K562 (cell line): ENCODE results near the gene CLDN5. TPM values are rescaled to one million over a fixed set of nuclear protein-coding genes. Genes with fewer than 3 reads are reported as not detected.

Experiments used
- ADNP ChIP-seq: fragments of 200-800 bp; sonication (Bioruptor generic); IDR thresholded peaks from 2 replicates; pipeline ENCODE4 v1.6.1; 2016; ENCODE audit warnings: missing genetic modification characterization, missing compliant biosample characterization
- ATF6 ChIP-seq: sonication (generic); formaldehyde crosslinking; IDR thresholded peaks from 2 replicates; pipeline ENCODE4 v1.4.0; 2020; ENCODE audit warnings: mild to moderate bottlenecking, missing genetic modification reagents
- CSDE1 ChIP-seq, 2 experiments: fragments of 450-650 bp; IDR thresholded peaks; 2 replicates each; pipeline ENCODE4 v1.6.1; 2016; ENCODE audit warnings: mild to moderate bottlenecking in 1 of 2
- GTF2A2 ChIP-seq: IDR thresholded peaks from 2 replicates; pipeline ENCODE4 v1.6.1; 2016; ENCODE audit warnings: mild to moderate bottlenecking, missing genetic modification characterization, missing compliant biosample characterization
- GTF2F1 ChIP-seq: IDR thresholded peaks from 2 replicates; pipeline ENCODE4 v1.6.1; 2011; ENCODE audit warnings: low read depth, low read length, improper control_type of control experiment
- HDAC6 ChIP-seq: IDR thresholded peaks from 2 replicates; pipeline ENCODE4 v1.6.1; 2012; ENCODE audit warnings: low read depth, mild to moderate bottlenecking, control low read depth, inconsistent platforms, low read length, moderate library complexity
- HNRNPLL ChIP-seq: fragments of 200-400 bp; formaldehyde crosslinking; IDR thresholded peaks from 2 replicates; pipeline ENCODE4 v1.6.1; 2017; ENCODE audit warnings: low read length, low read depth, mild to moderate bottlenecking; ENCODE audit not compliant: poor library complexity, severe bottlenecking
- JUNB ChIP-seq: fragments of 450-650 bp; formaldehyde crosslinking; conservative IDR thresholded peaks from 2 replicates; pipeline ENCODE4 v1.4.0; 2020; ENCODE audit warnings: mild to moderate bottlenecking
- MECOM ChIP-seq: fragments of 250-450 bp; sonication (Bioruptor Pico); IDR thresholded peaks from 2 replicates; pipeline ENCODE4 v1.8.0; 2022; ENCODE audit warnings: inconsistent platforms
- MXI1 ChIP-seq: IDR thresholded peaks from 2 replicates; pipeline ENCODE4 v1.6.1; 2011; ENCODE audit warnings: low read depth, mild to moderate bottlenecking, improper control_type of control experiment, low read length
- MYBL2 ChIP-seq, 2 experiments: fragments of 450-650 bp in 1 of 2; sonication (generic) in 1 of 2; formaldehyde crosslinking in 1 of 2; IDR thresholded peaks; 2 replicates each; pipeline versions ENCODE4 v1.6.1 to v1.8.1; 2017 to 2022; ENCODE audit warnings: borderline replicate concordance in 1 of 2, inconsistent platforms in 1 of 2, low read depth in 1 of 2, mild to moderate bottlenecking in 1 of 2, missing genetic modification reagents in 1 of 2, moderate library complexity in 1 of 2
- MYNN ChIP-seq, 2 experiments: sonication (generic); formaldehyde crosslinking in 1 of 2; IDR thresholded peaks; 2 replicates each; pipeline versions ENCODE4 v1.5.0 to v1.6.1; 2016 to 2020; ENCODE audit warnings: antibody characterized with exemption in 1 of 2, missing genetic modification reagents in 1 of 2
- PREB ChIP-seq: sonication (generic); formaldehyde crosslinking; IDR thresholded peaks from 2 replicates; pipeline ENCODE4 v1.8.1; 2023; ENCODE audit warnings: mild to moderate bottlenecking, missing genetic modification reagents
- SMAD4 ChIP-seq: fragments of 250-450 bp; sonication (Bioruptor Pico); conservative IDR thresholded peaks from 2 replicates; pipeline ENCODE4 v1.8.0; 2021; ENCODE audit warnings: inconsistent platforms, mild to moderate bottlenecking, moderate library complexity
- TAF1 ChIP-seq: IDR thresholded peaks from 2 replicates; pipeline ENCODE4 v1.6.1; 2011; ENCODE audit warnings: mild to moderate bottlenecking, low read length, moderate library complexity; ENCODE audit not compliant: insufficient read depth, control insufficient read depth, severe bottlenecking; ENCODE audit errors: extremely low read depth
- TAF9B ChIP-seq: fragments of 450-650 bp; IDR thresholded peaks from 2 replicates; pipeline ENCODE4 v1.6.1; 2018; ENCODE audit warnings: mild to moderate bottlenecking; ENCODE audit not compliant: partially characterized antibody
- TCF7L2 ChIP-seq: fragments of 150-350 bp; IDR thresholded peaks from 2 replicates; pipeline ENCODE4 v1.6.1; 2016; ENCODE audit warnings: low read depth, mild to moderate bottlenecking, low read length, moderate library complexity
- ZNF239 ChIP-seq: fragments of 250-450 bp; sonication (Bioruptor Pico); IDR thresholded peaks from 2 replicates; pipeline ENCODE4 v1.4.0; 2020; ENCODE audit warnings: mild to moderate bottlenecking
- ZNF24 ChIP-seq: fragments of 450-650 bp; IDR thresholded peaks from 2 replicates; pipeline ENCODE4 v1.6.1; 2016
- ZNF354B ChIP-seq: fragments of 250-450 bp; sonication (Bioruptor Pico); IDR thresholded peaks from 2 replicates; pipeline ENCODE4 v1.4.0; 2020
- ZNF436 ChIP-seq: fragments of 250-450, 450-650 bp; sonication (Bioruptor Pico); formaldehyde crosslinking; IDR thresholded peaks from 2 replicates; pipeline ENCODE4 v1.7.0; 2020; ENCODE audit warnings: mild to moderate bottlenecking
- ZNF75A ChIP-seq: fragments of 450-650 bp; formaldehyde crosslinking; IDR thresholded peaks from 2 replicates; pipeline ENCODE4 v1.4.0; 2020; ENCODE audit warnings: mild to moderate bottlenecking
- polyA plus RNA-seq, 8 experiments: library from polyadenylated mRNA; depleted of rRNA in 4 of 8; stranded (reverse) in 5 of 8; unstranded in 3 of 8; fragments of >200 nt; fragmentation: Nextera tagmentation in 2 of 8; fragmentation: Illumina TruSeq in 1 of 8; extraction: Ambion mirVana in 2 of 8; extraction: Trizol in 1 of 8; gene quantifications; 2 replicates each; pipeline versions ENCODE4 v1.2.1 to v1.2.3, GENCODE V29; 2011 to 2014; ENCODE audit warnings: inconsistent platforms in 1 of 8, missing spikeins in 1 of 8
- total RNA-seq, 7 experiments: library from RNA; depleted of rRNA in 6 of 7; stranded (reverse); fragments of >200 nt in 6 of 7; fragmentation: Illumina TruSeq in 2 of 7; extraction: Trizol in 2 of 7; gene quantifications; 2 replicates each; pipeline versions ENCODE4 v1.2.1 to v1.2.3, GENCODE V29; 2011 to 2021; ENCODE audit warnings: low replicate concordance in 1 of 7
- TF ChIP-seq, protein P1 (sequence below), 2 experiments: IDR thresholded peaks; 2 replicates each; pipeline ENCODE4 v1.6.1; 2011; ENCODE audit warnings: borderline replicate concordance in 1 of 2, control low read depth in 1 of 2, low read depth in 1 of 2, low read length in 1 of 2, mild to moderate bottlenecking in 1 of 2, mixed read lengths in 1 of 2, moderate library complexity in 1 of 2; ENCODE audit not compliant: insufficient read depth in 1 of 2, insufficient read length in 1 of 2, poor library complexity in 1 of 2, severe bottlenecking in 1 of 2; ENCODE audit errors: extremely low read depth in 1 of 2

Gene CLDN5
- total and polyA plus RNA-seq, 9 of the 15 experiments (the other 6 are each of a cell fraction or from before 2014, with no cell fraction given): 0.20 TPM; not detected in 8

GRCh38 chr22:19479355-19480172 lies 44.6 kb downstream of the CLDN5 start, which contains the start of gene CDC45 (continued):
- TF ChIP-seq ATF6: no peak
- peak; percentile 86; the same call in 1 of the 2 replicates for TF ChIP-seq ZNF75A (CRISPR knock-in tag)
- TF ChIP-seq SMAD4 (CRISPR knock-in tag): peak; percentile 97
- TF ChIP-seq HNRNPLL: peak; percentile 93
- TF ChIP-seq CSDE1 (IDR thresholded peaks at IDR 0.05): no peak
- TF ChIP-seq ADNP (tag): no peak
- TF ChIP-seq TAF1: no peak
- peak; percentile 88 for TF ChIP-seq GTF2F1
- no peak for TF ChIP-seq MYNN (IDR thresholded peaks at IDR 0.05)
- TF ChIP-seq MYNN (CRISPR knock-in tag; IDR thresholded peaks at IDR 0.05): no peak
- no peak for TF ChIP-seq TCF7L2
- no peak for TF ChIP-seq MECOM (CRISPR knock-in tag)
- no peak; the same call in 1 of the 2 replicates for TF ChIP-seq HDAC6
- no peak for TF ChIP-seq MYBL2 (IDR thresholded peaks at IDR 0.05; ENCODE audit: low read depth)
- TF ChIP-seq MYBL2 (CRISPR knock-in tag; IDR thresholded peaks at IDR 0.05; ENCODE audit: borderline replicate concordance): no peak
- TF ChIP-seq ZNF24: no peak
- TF ChIP-seq JUNB (CRISPR knock-in tag): peak; percentile 52; the same call in 1 of the 2 replicates
- TF ChIP-seq TAF9B: no peak
- peak; percentile 87 for TF ChIP-seq ZNF354B (CRISPR knock-in tag)
- TF ChIP-seq, protein P1, sequence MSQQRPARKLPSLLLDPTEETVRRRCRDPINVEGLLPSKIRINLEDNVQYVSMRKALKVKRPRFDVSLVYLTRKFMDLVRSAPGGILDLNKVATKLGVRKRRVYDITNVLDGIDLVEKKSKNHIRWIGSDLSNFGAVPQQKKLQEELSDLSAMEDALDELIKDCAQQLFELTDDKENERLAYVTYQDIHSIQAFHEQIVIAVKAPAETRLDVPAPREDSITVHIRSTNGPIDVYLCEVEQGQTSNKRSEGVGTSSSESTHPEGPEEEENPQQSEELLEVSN (IDR thresholded peaks at IDR 0.05; ENCODE audit: borderline replicate concordance in 1 of 2, extremely low read depth in 1 of 2, insufficient read depth in 1 of 2, insufficient read length in 1 of 2, low read depth in 1 of 2, low read length in 1 of 2, poor library complexity in 1 of 2, severe bottlenecking in 1 of 2): peak in 1 of 2 experiments; percentile 99
- TF ChIP-seq ZNF436 (CRISPR knock-in tag): 0 out of 2 replicates have a peak, but pooled peaks have one; percentile 46
- peak; percentile 88; the same call in 1 of the 2 replicates for TF ChIP-seq MXI1
- peak; percentile 90 for TF ChIP-seq ZNF239 (CRISPR knock-in tag)
- no peak; the same call in 1 of the 2 replicates for TF ChIP-seq GTF2A2 (tag)
- TF ChIP-seq PREB: no peak
